Stimulated activated naive CD4-positive, alpha-beta T cell treated with Interleukin-2 at 50 U/mL for 16 hours (primary cell): ENCODE measurements around the gene LAMTOR5.
"Not testable (repeated sequence)": the region's sequence is repeated elsewhere in the genome, so short reads cannot be mapped to it uniquely, and the experiment has no call there.

ENCODE experiments used
- DNase-seq: peaks from one replicate; lab custom pipeline; 2025; lab: John Stamatoyannopoulos, UW

LAMTOR5 gene

DNA sequence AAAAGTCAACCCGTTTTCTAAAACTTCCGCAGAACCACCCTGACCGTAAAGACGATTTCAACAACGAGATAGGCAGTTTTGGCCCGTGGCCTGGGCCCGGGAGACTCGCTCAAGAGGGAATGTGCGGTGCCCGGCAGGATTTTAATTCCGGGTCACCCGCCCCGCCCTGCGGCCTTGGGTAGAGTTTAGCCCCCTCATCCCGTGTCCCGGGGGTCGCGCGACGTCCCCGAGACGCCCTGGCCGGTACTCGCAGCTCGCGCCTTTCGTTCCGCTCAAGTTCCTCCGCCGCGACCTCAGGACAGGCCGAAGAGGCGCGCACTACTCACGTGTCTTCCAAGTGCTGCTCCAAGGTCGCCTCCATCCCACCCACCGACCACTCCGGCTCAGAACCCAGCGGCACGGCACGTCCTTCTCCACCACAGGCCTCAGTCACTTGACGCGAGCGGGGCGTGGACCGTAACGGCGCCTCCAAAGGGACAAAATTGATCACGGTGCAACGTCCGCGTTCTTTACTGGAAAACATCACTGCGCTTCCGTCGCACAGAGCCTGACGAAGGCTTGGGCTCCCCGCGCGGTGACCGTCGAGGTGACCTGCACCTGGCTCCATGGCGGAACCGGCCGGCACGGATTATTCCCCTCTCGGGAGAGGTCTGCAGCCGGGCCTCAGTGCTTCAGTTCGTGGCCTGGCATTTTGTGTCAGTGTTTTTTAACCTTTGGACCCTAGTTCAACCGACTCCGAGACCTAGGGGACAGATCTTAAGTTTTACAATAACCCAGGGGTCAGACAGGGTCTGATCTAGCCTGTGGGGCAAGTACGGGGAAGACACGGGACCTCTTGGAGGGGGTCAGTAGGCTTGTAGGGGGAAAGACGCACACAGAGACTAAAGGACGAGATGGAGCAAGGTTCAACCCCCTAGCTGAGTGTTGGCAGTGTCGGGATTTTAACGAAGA is at the start of gene LAMTOR5:
Gene LAMTOR5, minus strand, starts transcription at position 435 of the 951 bp plus-strand sequence. Its CDS starts 74 bp downstream, at position 361.
- DNase-seq: peak; percentile 91

DNA sequence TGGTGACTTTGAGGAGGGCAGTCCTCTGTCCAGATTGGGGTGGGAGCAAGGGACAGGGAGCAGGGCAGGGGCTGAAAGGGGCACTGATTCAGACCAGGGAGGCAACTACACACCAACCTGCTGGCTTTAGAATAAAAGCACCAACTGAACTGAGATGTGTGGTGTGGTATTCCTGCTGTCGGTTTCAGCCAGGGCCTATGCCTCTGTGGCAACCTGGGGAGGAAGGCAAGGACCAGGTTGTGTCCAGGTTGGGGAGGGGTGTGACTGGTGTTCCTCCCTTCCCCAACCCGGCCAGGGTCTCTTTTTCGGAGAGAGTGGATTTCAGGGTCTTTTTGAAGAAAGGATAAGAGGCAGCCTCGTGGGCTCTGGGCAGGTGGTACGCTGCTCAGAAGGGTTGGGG is 49.7 kb upstream of the LAMTOR5 start:
- no peak for DNase-seq

DNA sequence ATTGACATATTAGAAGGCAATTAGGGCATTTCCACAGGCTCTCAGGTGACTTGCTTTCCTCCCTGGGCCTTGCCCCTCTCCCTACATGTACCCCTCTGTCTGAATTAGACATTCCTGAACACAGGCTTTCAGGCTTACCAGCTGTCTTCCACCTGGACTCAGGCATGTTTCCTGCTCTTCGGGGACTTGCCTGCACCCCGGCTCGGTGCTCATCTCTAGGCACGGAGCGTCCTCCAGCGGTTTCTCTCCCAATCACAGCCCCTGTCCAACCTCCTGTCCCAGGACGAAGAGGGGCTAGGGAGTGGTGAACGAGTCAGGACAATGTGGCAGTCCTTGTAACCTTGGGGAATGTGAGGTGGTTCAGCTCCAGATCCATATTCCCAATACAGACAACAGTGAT is 47.7 kb upstream of the LAMTOR5 start:
- no peak for DNase-seq

- DNase-seq: no peak
Measured at GRCh38 chr1:110454328-110454727, 46.8 kb upstream of the LAMTOR5 start.

DNA sequence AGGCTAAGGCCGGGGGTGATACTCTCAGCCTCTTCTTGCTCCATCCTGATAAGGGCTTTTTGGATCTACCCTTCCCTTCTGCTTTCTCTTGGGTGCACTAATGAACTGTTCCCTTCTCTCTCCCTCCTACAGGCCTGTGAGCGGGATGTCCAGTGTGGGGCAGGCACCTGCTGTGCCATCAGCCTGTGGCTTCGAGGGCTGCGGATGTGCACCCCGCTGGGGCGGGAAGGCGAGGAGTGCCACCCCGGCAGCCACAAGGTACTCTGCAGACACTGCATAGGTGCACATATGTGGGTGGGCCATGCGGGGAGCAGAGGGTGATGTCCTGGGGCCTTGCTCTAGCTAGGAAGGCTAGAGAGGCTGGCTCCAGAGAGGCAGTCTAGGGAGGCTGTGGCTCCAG is 46.3 kb upstream of the LAMTOR5 start:
- DNase-seq: no peak

DNA sequence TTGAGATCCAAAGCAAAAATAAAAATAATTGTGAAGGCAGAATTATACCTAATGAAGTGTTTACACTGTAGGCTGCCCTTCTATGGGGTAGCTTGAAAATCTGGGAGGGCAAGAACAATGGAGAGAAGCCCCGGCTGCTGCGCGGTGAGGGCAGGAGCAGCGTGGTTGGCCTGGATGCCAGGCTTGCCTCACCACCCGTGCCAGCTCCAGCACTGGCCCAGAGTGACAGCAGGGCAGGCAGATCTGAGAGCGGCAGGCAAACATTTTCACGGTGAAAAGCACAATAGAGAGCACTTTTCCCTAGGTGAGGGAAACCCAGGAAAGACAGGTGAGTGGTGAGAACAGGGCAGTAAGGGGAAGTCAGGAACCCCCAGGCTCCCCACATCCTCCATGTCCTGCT is 44.8 kb upstream of the LAMTOR5 start:
- DNase-seq: no peak

DNA sequence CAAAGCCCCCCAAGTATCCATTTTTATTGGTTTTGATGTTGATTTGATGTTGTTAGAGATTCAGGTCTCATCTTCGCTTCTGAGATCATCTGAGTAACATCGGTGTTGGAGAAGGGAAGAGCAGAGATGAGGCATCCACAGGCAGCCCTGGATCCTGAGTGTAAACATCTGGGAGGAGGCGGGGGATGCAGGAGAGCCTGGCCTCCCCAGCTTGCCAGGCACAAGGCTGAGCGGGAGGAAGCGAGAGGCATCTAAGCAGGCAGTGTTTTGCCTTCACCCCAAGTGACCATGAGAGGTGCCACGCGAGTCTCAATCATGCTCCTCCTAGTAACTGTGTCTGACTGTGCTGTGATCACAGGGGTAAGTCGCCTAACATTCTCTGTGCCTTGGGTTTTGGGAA is 43.4 kb upstream of the LAMTOR5 start, which contains the start of gene PROK1:
Gene PROK1, plus strand, starts transcription at position 221 of the 400 bp plus-strand sequence. Its CDS starts 68 bp downstream, at position 289.
- DNase-seq: no peak

DNA sequence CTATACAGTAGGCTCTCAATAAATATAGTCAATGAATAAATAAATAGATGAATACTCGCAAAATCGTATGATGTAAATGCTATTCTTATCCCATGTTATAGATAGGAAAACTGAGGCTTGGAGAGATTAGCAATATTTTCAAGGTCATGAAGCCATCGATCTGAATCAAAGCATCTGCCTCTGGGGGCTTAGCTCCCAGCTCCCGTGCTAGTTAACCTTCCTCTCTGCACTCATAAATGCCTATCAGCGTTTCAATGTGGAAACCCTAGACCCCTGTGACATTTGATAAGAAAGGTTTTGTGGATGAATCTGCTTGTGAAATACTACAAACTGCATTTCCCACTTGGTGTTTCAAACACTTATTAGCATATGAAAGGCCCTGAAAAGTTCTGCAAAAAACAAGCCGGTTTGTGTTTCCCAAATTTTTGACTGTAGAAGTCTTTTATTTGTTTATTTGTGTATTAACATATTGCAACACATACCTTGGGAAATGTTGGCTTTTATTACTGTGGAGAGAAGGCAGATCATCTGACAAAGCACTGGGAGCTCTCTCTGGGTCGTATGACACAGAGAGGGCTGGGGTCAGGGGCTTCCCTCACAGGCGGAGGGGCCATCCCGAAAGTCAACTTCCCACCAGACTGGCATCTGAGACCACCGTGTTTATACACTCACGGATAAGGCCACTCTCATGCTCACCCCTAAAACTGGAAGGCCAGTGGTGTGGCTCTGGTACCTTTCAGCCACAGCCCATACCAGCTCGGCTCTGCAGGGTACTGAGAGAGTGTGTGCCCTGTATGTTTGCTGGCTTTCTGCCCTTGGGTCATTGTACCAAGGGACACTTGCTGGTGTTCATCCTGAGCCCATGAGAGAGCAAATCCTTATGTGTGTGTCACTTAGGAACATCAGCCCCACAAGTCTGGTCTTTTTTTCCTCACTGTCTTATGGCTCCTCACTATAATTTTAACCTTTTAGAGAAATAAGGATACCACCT is 42.5 kb upstream of the LAMTOR5 start:
- DNase-seq: no peak

GRCh38 chr1:110444561-110444960 is 37.1 kb upstream of the LAMTOR5 start:
- DNase-seq: no peak

GRCh38 chr1:110443451-110443850 is 36.0 kb upstream of the LAMTOR5 start:
- DNase-seq: no peak

- DNase-seq: no peak
Measured at GRCh38 chr1:110441888-110442287, 34.4 kb upstream of the LAMTOR5 start.

- no peak for DNase-seq
Measured at GRCh38 chr1:110440877-110441276, 33.4 kb upstream of the LAMTOR5 start.

- DNase-seq: not testable (repeated sequence)
Measured at GRCh38 chr1:110439873-110440272, 32.4 kb upstream of the LAMTOR5 start.

DNA sequence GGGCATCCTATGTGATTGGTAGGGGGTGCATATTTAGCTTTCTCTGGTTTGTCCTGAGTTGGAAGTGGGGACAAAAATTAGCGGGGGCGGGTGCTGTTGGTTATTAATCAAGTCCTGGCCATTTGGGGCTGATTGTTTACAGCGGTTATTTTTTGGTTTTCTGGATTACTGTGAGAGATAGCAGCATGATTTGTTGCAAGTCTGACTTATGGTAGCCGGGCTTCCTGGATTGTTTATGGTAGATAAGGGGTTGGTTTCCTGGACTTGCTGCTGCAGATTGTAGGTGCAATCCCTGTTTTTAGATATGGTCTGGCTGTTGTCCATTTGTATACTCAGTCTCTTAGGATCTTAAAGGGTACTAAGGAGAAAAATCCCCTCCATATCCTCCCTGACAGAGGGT is 31.4 kb upstream of the LAMTOR5 start:
- DNase-seq: no peak

DNA sequence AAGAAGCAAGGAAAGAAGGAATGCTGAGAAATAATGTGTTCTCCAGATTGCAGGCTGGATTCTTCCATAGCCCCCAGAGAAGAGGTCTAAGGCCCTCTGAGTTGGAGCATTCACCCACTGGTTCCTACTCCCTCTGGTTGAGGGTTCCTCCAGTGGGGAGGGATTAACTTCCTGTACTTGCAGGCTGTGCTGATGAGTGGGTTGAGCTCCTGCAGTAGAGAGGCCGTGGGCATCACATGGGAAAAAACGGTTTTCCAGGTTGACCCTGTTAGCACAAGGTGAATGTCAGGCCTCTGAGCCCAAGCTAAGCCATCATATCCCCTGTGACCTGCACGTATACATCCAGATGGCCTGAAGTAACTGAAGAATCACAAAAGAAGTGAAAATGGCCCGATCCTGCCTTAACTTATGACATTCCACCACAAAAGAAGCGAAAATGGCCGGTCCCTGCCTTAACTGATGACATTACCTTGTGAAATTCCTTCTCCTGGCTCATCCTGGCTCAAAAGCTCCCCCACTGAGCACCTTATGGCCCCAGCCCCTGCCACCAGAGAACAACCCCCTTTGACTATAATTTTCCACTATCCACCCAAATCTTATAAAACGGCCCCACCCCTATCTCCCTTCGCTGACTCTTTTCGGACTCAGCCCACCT is 30.3 kb upstream of the LAMTOR5 start:
- not testable (repeated sequence) for DNase-seq

DNA sequence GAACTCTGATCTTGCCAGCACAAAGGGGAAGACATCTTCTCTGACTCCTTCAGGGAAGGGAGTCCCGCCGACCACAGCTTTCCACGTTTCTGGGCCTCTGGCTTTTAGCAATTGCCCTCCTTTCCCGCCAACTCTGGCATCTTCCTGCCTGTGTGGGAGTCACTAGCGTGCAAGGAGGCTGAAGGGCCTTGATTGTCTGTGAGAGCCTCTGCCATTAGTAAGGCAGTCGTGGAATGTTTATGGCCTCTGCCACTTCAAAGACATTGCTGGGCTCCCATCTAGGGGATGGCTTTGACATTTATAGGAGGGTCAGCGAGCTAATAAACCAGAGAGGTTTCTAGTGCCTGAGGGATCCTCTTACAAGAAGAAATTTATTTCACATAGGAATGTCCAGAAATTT is 29.1 kb upstream of the LAMTOR5 start:
- DNase-seq: no peak

GRCh38 chr1:110434946-110435345 is 27.5 kb upstream of the LAMTOR5 start:
- DNase-seq: no peak

- DNase-seq: no peak
Measured at GRCh38 chr1:110433803-110434202, 26.3 kb upstream of the LAMTOR5 start.

GRCh38 chr1:110433213-110433612 is 25.7 kb upstream of the LAMTOR5 start:
- no peak for DNase-seq

- no peak for DNase-seq
Measured at GRCh38 chr1:110430901-110431300, 23.4 kb upstream of the LAMTOR5 start.

GRCh38 chr1:110430366-110430765 is 22.9 kb upstream of the LAMTOR5 start:
- DNase-seq: no peak

DNA sequence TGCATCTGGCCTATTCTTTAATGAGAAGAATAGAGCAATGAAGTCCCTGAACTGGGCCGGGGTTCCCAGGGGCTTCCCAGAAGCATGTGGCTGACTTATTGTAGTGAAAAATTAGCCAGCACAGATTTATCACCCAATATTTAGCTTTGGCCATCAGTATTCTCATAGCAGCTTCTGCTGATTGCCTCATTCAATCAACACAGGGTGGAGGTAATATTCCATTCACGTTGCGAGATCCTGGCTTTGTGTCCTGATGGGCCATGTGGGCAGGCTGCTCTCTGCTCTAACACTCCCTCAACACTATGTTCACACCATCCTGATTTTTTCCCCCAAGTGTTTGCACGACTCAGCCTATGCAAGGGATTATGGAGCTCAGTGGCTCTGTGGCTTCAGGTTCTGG is 21.5 kb upstream of the LAMTOR5 start:
- no peak for DNase-seq
